ENCODE data around the gene UPK2. TPM values are rescaled to one million over a fixed set of nuclear protein-coding genes. Genes with fewer than 3 reads are reported as not detected.

Gene UPK2
- polyA plus RNA-seq, 2 of the 4 experiments (the other 2 are of a cell fraction) = 0.37 to 0.92 TPM

DNA sequence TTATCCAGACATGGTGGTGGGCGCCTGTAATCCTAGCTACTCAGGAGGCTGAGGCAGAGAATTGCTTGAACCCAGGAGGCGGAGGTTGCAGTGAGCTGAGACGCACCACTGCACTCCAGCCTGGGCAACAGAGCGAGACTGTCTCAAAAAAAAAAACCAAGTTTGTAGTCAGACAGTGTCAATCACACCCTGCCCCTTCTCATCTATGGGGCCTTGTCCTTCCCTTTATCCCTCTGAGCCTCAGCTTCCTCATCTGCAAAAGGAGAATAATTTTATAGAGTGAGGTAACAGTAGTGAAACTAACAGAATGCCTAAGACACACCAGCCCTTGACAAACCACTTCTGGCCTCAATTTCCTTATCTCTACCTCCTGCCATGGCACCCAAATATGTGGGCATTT, 41.1 kb upstream of the UPK2 start (continued):
- TF ChIP-seq RARB (CRISPR knock-in tag; IDR thresholded peaks at IDR 0.05) = no peak
- no peak for TF ChIP-seq ZSCAN20 (CRISPR knock-in tag; IDR thresholded peaks at IDR 0.05)
- TF ChIP-seq HOXA7 (CRISPR knock-in tag; IDR thresholded peaks at IDR 0.05) = no peak
- no peak for TF ChIP-seq NPAS2 (CRISPR knock-in tag; IDR thresholded peaks at IDR 0.05; ENCODE audit: borderline replicate concordance)
- TF ChIP-seq SMC3 (IDR thresholded peaks at IDR 0.05) = no peak

GRCh38 chr11:118915396-118915795, 40.7 kb upstream of the UPK2 start:
- FAIRE-seq (no peak), DNase-seq (ENCODE audit: low read depth in 1 of 2, low spot score in 1 of 2) (no peak), ATAC-seq (no peak)
- Histone ChIP-seq H3K4me3 (peak overlapping the region; percentile 11; the same call in 1 of the 3 replicates), H3K9me3 (no peaks in the 10 kb centered on the region), H3K27ac (peak overlapping the region; percentile 98 to 100), H3K4me2 (peak overlapping the region; percentile 100), H3K4me1 (peaks cover 75% of the 10 kb centered on the region)
- WGBS (ENCODE audit: missing lambda C conversion rate) = 83% methylated on average over 1 of the region's 2 CpGs
- ChIA-PET CTCF (interaction anchor here (0.6 to 0.8 kb wide), 2 partner anchors 123 to 126 kb away, joined by 3 read pairs; no protein-coding TSS in a partner anchor), POLR2A (no interaction called here)
- TF ChIP-seq RCOR1 (IDR thresholded peaks at IDR 0.05; ENCODE audit: low read depth, low read length) = no peak
- TF ChIP-seq NR3C1 (IDR thresholded peaks at IDR 0.05) = no peak
- TF ChIP-seq SREBF2 (IDR thresholded peaks at IDR 0.05) = no peak
- TF ChIP-seq POLR2AphosphoS2 (conservative IDR thresholded peaks at IDR 0.05; ENCODE audit: low read length) = no peak
- no peak for TF ChIP-seq GATA3 (IDR thresholded peaks at IDR 0.05; ENCODE audit: borderline replicate concordance)
- TF ChIP-seq ELK1 (IDR thresholded peaks at IDR 0.05; ENCODE audit: low read depth, low read length) = no peak
- TF ChIP-seq E2F6 (IDR thresholded peaks at IDR 0.05; ENCODE audit: borderline replicate concordance, low read depth) = no peak
- no peak for TF ChIP-seq USF2 (IDR thresholded peaks at IDR 0.05)
- no peak for TF ChIP-seq ESRRA (IDR thresholded peaks at IDR 0.05; ENCODE audit: borderline replicate concordance, low read length)
- no peak for TF ChIP-seq FOSB (CRISPR knock-in tag; IDR thresholded peaks at IDR 0.05)
- TF ChIP-seq RFX5 (IDR thresholded peaks at IDR 0.05) = no peak
- TF ChIP-seq CBX8 (IDR thresholded peaks at IDR 0.05) = no peak
- TF ChIP-seq JUN (IDR thresholded peaks at IDR 0.05) = no peak
- TF ChIP-seq RNF2 (IDR thresholded peaks at IDR 0.05; ENCODE audit: borderline replicate concordance, low read depth) = no peak

- peak overlapping the region; percentile 43; the same call in 2 of the 3 replicates for H3K4me3 ChIP-seq
- TF ChIP-seq HEYL (CRISPR knock-in tag; IDR thresholded peaks at IDR 0.05) (no peak), ZFP36 (IDR thresholded peaks at IDR 0.05; ENCODE audit: borderline replicate concordance, partially characterized antibody) (no peak), JUNB (IDR thresholded peaks at IDR 0.05) (no peak)
- H3K4me2 ChIP-seq = peak overlapping the region; percentile 100
- H3K9me3 ChIP-seq = no peaks in the 10 kb centered on the region
- ATAC-seq (no peak), FAIRE-seq (no peak), DNase-seq (ENCODE audit: low read depth in 1 of 2, low spot score in 1 of 2) (peak in 1 of 2 experiments; percentile 3)
- H3K4me1 ChIP-seq = peaks cover 75% of the 10 kb centered on the region
- H3K27ac ChIP-seq = peak overlapping the region; percentile 98 to 100
- CTCF ChIA-PET = interaction anchor here (0.8 to 1.2 kb wide), 2 partner anchors 10 to 226 kb away, joined by 3 to 7 read pairs; no protein-coding TSS in a partner anchor
- 80% methylated on average over 5 of the region's 10 CpGs for WGBS (ENCODE audit: missing lambda C conversion rate)
- POLR2A ChIA-PET = interaction anchor here (0.9 kb wide), 1 partner anchor 8 kb away, joined by 3 read pairs; no protein-coding TSS in a partner anchor
These were observed 39.9 kb upstream of the UPK2 start for GRCh38 chr11:118915941-118916841.

Data from A549 (cell line).